Measurements from ENCODE around the gene CTSF. TPM values are rescaled to one million over a fixed set of nuclear protein-coding genes. Genes with fewer than 3 reads are reported as not detected.
"Not testable (repeated sequence)": the region's sequence is repeated elsewhere in the genome, so short reads cannot be mapped to it uniquely, and the experiment has no call there.

The CTSF gene
- total RNA-seq (2014; rRNA removed; shearing (Covaris generic)): 4.8 and 5.1 TPM in 2 replicates

GRCh38 chr11:66568124-66568916 lies at the start of gene CTSF:
TSS of gene CTSF (minus strand) at chr11:66568606. CDS start at chr11:66568486, 120 bp downstream.
- Histone ChIP-seq H3K27me3 (ENCODE audit: control insufficient read depth, insufficient read depth, low read length) (no peaks in the 10 kb centered on the region), H3K4me3 (ENCODE audit: insufficient read depth, low read depth, low read length) (no peak within 1 kb of the TSS), H3K36me3 (replicated peaks; ENCODE audit: control insufficient read depth, insufficient read depth, low read length) (no peaks in the 10 kb centered on the region; the same call in 1 of the 2 replicates)
- DNase-seq: peak; percentile 63

GRCh38 chr11:66617155-66617834 lies 48.9 kb upstream of the CTSF start:
- Histone ChIP-seq H3K4me3 (ENCODE audit: insufficient read depth, low read depth, low read length) (peak overlapping the region; percentile 97), H3K27me3 (ENCODE audit: control insufficient read depth, insufficient read depth, low read length) (no peaks in the 10 kb centered on the region), H3K36me3 (replicated peaks; ENCODE audit: control insufficient read depth, insufficient read depth, low read length) (peaks cover 18% of the 10 kb centered on the region)
- DNase-seq: no peak

- DNase-seq: peak; percentile 100
- H3K27me3 ChIP-seq (ENCODE audit: control insufficient read depth, insufficient read depth, low read length): no peaks in the 10 kb centered on the region
- peak within 1 kb of the TSS; percentile 97 for H3K4me3 ChIP-seq (ENCODE audit: insufficient read depth, low read depth, low read length)
- H3K36me3 ChIP-seq (replicated peaks; ENCODE audit: control insufficient read depth, insufficient read depth, low read length): peaks cover 18% of the 10 kb centered on the region
Observed at GRCh38 chr11:66616379-66617154, 48.2 kb upstream of the CTSF start, which contains the start of gene RBM14. TSS of gene RBM14 (plus strand) at chr11:66616630. CDS start at chr11:66616721, 91 bp downstream.

- no peak for DNase-seq
- H3K27me3 ChIP-seq (ENCODE audit: control insufficient read depth, insufficient read depth, low read length): no peaks in the 10 kb centered on the region
- H3K36me3 ChIP-seq (replicated peaks; ENCODE audit: control insufficient read depth, insufficient read depth, low read length): peaks cover 12% of the 10 kb centered on the region
- H3K4me3 ChIP-seq (ENCODE audit: insufficient read depth, low read depth, low read length): no peak overlapping the region
Observed at GRCh38 chr11:66614073-66614472, 45.7 kb upstream of the CTSF start.

GRCh38 chr11:66612458-66612857 lies 44.1 kb upstream of the CTSF start:
- no peak for DNase-seq
- H3K36me3 ChIP-seq (replicated peaks; ENCODE audit: control insufficient read depth, insufficient read depth, low read length): peaks cover under 1% of the 10 kb centered on the region; the same call in 1 of the 2 replicates
- no peaks in the 10 kb centered on the region for H3K27me3 ChIP-seq (ENCODE audit: control insufficient read depth, insufficient read depth, low read length)
- H3K4me3 ChIP-seq (ENCODE audit: insufficient read depth, low read depth, low read length): no peak overlapping the region

- DNase-seq: no peak
- no peaks in the 10 kb centered on the region for H3K27me3 ChIP-seq (ENCODE audit: control insufficient read depth, insufficient read depth, low read length)
- H3K4me3 ChIP-seq (ENCODE audit: insufficient read depth, low read depth, low read length): no peak overlapping the region
- H3K36me3 ChIP-seq (replicated peaks; ENCODE audit: control insufficient read depth, insufficient read depth, low read length): peaks cover 10% of the 10 kb centered on the region
Observed at GRCh38 chr11:66609721-66610617, 41.6 kb upstream of the CTSF start.

- DNase-seq: no peak
- Histone ChIP-seq H3K4me3 (ENCODE audit: insufficient read depth, low read depth, low read length) (no peak overlapping the region), H3K36me3 (replicated peaks; ENCODE audit: control insufficient read depth, insufficient read depth, low read length) (peaks cover 16% of the 10 kb centered on the region), H3K27me3 (ENCODE audit: control insufficient read depth, insufficient read depth, low read length) (no peaks in the 10 kb centered on the region)
Observed at GRCh38 chr11:66607126-66607834, 38.9 kb upstream of the CTSF start.

- not testable (repeated sequence) for DNase-seq; H3K4me3 ChIP-seq (ENCODE audit: insufficient read depth, low read depth, low read length); H3K27me3 ChIP-seq (ENCODE audit: control insufficient read depth, insufficient read depth, low read length)
- H3K36me3 ChIP-seq (replicated peaks; ENCODE audit: control insufficient read depth, insufficient read depth, low read length): peaks cover 16% of the 10 kb centered on the region
Observed at GRCh38 chr11:66606608-66607007, 38.2 kb upstream of the CTSF start.

GRCh38 chr11:66604155-66604554 lies 35.7 kb upstream of the CTSF start:
- H3K36me3 ChIP-seq (replicated peaks; ENCODE audit: control insufficient read depth, insufficient read depth, low read length): peaks cover 22% of the 10 kb centered on the region
- no peak for DNase-seq
- H3K27me3 ChIP-seq (ENCODE audit: control insufficient read depth, insufficient read depth, low read length): no peaks in the 10 kb centered on the region

GRCh38 chr11:66603072-66603471 lies 34.7 kb upstream of the CTSF start:
- DNase-seq: no peak
- Histone ChIP-seq H3K27me3 (ENCODE audit: control insufficient read depth, insufficient read depth, low read length) (no peaks in the 10 kb centered on the region), H3K36me3 (replicated peaks; ENCODE audit: control insufficient read depth, insufficient read depth, low read length) (peaks cover 22% of the 10 kb centered on the region), H3K4me3 (ENCODE audit: insufficient read depth, low read depth, low read length) (no peak overlapping the region)

More at GRCh38 chr11:66604155-66604554, 35.7 kb upstream of the CTSF start:
- no peak overlapping the region for H3K4me3 ChIP-seq (ENCODE audit: insufficient read depth, low read depth, low read length)

- Histone ChIP-seq H3K36me3 (replicated peaks; ENCODE audit: control insufficient read depth, insufficient read depth, low read length) (peaks cover 15% of the 10 kb centered on the region), H3K27me3 (ENCODE audit: control insufficient read depth, insufficient read depth, low read length) (no peaks in the 10 kb centered on the region), H3K4me3 (ENCODE audit: insufficient read depth, low read depth, low read length) (no peak overlapping the region)
- no peak for DNase-seq
Observed at GRCh38 chr11:66600631-66601233, 32.3 kb upstream of the CTSF start.

- Histone ChIP-seq H3K36me3 (replicated peaks; ENCODE audit: control insufficient read depth, insufficient read depth, low read length) (peaks cover 15% of the 10 kb centered on the region), H3K4me3 (ENCODE audit: insufficient read depth, low read depth, low read length) (no peak overlapping the region), H3K27me3 (ENCODE audit: control insufficient read depth, insufficient read depth, low read length) (no peaks in the 10 kb centered on the region)
- no peak for DNase-seq
Observed at GRCh38 chr11:66600219-66600618, 31.8 kb upstream of the CTSF start.

- peaks cover 11% of the 10 kb centered on the region for H3K36me3 ChIP-seq (replicated peaks; ENCODE audit: control insufficient read depth, insufficient read depth, low read length)
- DNase-seq: no peak
- H3K4me3 ChIP-seq (ENCODE audit: insufficient read depth, low read depth, low read length): no peak overlapping the region
- no peaks in the 10 kb centered on the region for H3K27me3 ChIP-seq (ENCODE audit: control insufficient read depth, insufficient read depth, low read length)
Observed at GRCh38 chr11:66598993-66599392, 30.6 kb upstream of the CTSF start.

Measured in H7 (cell line).